Tibial nerve (tissue), 4 donors: ENCODE data around the gene SMIM22. TPM values are rescaled to one million over a fixed set of nuclear protein-coding genes. Genes with fewer than 3 reads are reported as not detected.

ENCODE experiments used
- DNase-seq, 2 donors: peaks; one replicate each; pipeline ENCODE4 v3.0.0-alpha.2; 2019; ENCODE audit warnings: low spot score in 2 of 2
- H3K27ac ChIP-seq, 4 donors: fragments of 200-600 bp; sonication (generic) in 3 of 4; one replicate each; pipeline ENCODE4 v1.5.1; 2017 to 2019; ENCODE audit warnings: mild to moderate bottlenecking in 1 of 4
- H3K27me3 ChIP-seq, 2 donors: fragments of 200-600 bp; sonication (generic) in 1 of 2; one replicate each; pipeline versions ENCODE4 v1.5.1 to v1.6.0; 2017 to 2019
- H3K36me3 ChIP-seq, 3 donors: fragments of 200-600 bp; sonication (generic); one replicate each; pipeline ENCODE4 v1.5.1; 2018 to 2019
- H3K4me1 ChIP-seq, 4 donors: fragments of 200-600 bp; sonication (generic) in 3 of 4; one replicate each; pipeline ENCODE4 v1.5.1; 2017 to 2019
- H3K4me3 ChIP-seq, 4 donors: fragments of 200-600 bp; sonication (generic) in 3 of 4; one replicate each; pipeline ENCODE4 v1.5.1; 2017 to 2019; ENCODE audit warnings: mild to moderate bottlenecking in 1 of 4, moderate library complexity in 1 of 4
- H3K9me3 ChIP-seq, 4 donors: fragments of 200-600 bp; sonication (generic) in 3 of 4; one replicate each; pipeline ENCODE4 v1.5.1; 2017 to 2019
- CTCF ChIP-seq, 5 experiments: fragments of 200-600 bp in 3 of 5; fragments of 450-650 bp in 2 of 5; sonication (generic) in 3 of 5; IDR thresholded peaks; one replicate each; pipeline ENCODE4 v1.5.1; 2016 to 2019; ENCODE audit warnings: antibody characterized with exemption in 5 of 5, mild to moderate bottlenecking in 3 of 5, moderate library complexity in 2 of 5
- EP300 ChIP-seq, 2 donors: sonication (generic); formaldehyde crosslinking; IDR thresholded peaks; one replicate each; pipeline ENCODE4 v1.6.1; 2017; ENCODE audit warnings: antibody characterized with exemption in 2 of 2, mild to moderate bottlenecking in 1 of 2
- POLR2A ChIP-seq, 2 donors: fragments of 450-650 bp; IDR thresholded peaks; one replicate each; pipeline ENCODE4 v1.6.1; 2017; ENCODE audit warnings: antibody characterized with exemption in 2 of 2, mild to moderate bottlenecking in 2 of 2, moderate library complexity in 2 of 2
- WGBS, 2 donors: methylation state at CpG; one replicate each; pipeline ENCODE4 v1.1.5; 2018; 5-methylcytosine and 5-hydroxymethylcytosine counted together
- total RNA-seq, 4 donors: library from RNA; depleted of rRNA; stranded (reverse); fragments of >200 nt; gene quantifications; one replicate each; pipeline ENCODE4 v1.1.0, GENCODE V29; 2016

Gene SMIM22
- total RNA-seq, 4 donors from 2014 or later = not detected

- Histone ChIP-seq H3K27me3 (no peaks in the 10 kb centered on the region), H3K27ac (no peak overlapping the region), H3K9me3 (no peaks in the 10 kb centered on the region), H3K4me3 (no peak overlapping the region), H3K36me3 (peaks cover 0 to 97% (median 37%) of the 10 kb centered on the region in 3 donors), H3K4me1 (no peaks in the 10 kb centered on the region)
- no peak for TF ChIP-seq POLR2A (IDR thresholded peaks at IDR 0.05)
- no peak for TF ChIP-seq EP300 (IDR thresholded peaks at IDR 0.05)
- no peak for TF ChIP-seq CTCF (IDR thresholded peaks at IDR 0.05)
- 90% methylated on average over 6 of the region's 6 CpGs for WGBS, 2 donors
- DNase-seq = no peak
Observed at GRCh38 chr16:4832698-4833343, 37.7 kb downstream of the SMIM22 start.

GRCh38 chr16:4833584-4833983, 38.4 kb downstream of the SMIM22 start:
- DNase-seq = no peak
- 89 to 97% methylated on average over 1 of the region's 1 CpG for WGBS, 2 donors
- no peaks in the 10 kb centered on the region for H3K9me3 ChIP-seq
- H3K36me3 ChIP-seq = peaks cover 0 to 97% (median 37%) of the 10 kb centered on the region in 3 donors
- no peaks in the 10 kb centered on the region for H3K27me3 ChIP-seq
- no peak overlapping the region for H3K4me3 ChIP-seq
- H3K4me1 ChIP-seq = no peaks in the 10 kb centered on the region
- no peak overlapping the region for H3K27ac ChIP-seq
- TF ChIP-seq POLR2A (IDR thresholded peaks at IDR 0.05) (no peak), CTCF (IDR thresholded peaks at IDR 0.05) (no peak), EP300 (IDR thresholded peaks at IDR 0.05) (no peak)

GRCh38 chr16:4836727-4837126, 41.6 kb downstream of the SMIM22 start:
- no peak overlapping the region for H3K4me3 ChIP-seq
- 88 to 93% methylated on average over 2 of the region's 2 CpGs for WGBS, 2 donors
- H3K27me3 ChIP-seq = no peaks in the 10 kb centered on the region
- no peaks in the 10 kb centered on the region for H3K9me3 ChIP-seq
- TF ChIP-seq POLR2A (IDR thresholded peaks at IDR 0.05) (no peak), CTCF (IDR thresholded peaks at IDR 0.05) (no peak), EP300 (IDR thresholded peaks at IDR 0.05) (no peak)
- H3K36me3 ChIP-seq = peaks cover 2 to 96% (median 24%) of the 10 kb centered on the region in 3 donors
- H3K27ac ChIP-seq = no peak overlapping the region
- no peak for DNase-seq
- H3K4me1 ChIP-seq = no peaks in the 10 kb centered on the region

- Histone ChIP-seq H3K4me1 (no peaks in the 10 kb centered on the region), H3K27ac (no peak overlapping the region), H3K27me3 (no peaks in the 10 kb centered on the region), H3K9me3 (no peaks in the 10 kb centered on the region), H3K4me3 (no peak overlapping the region), H3K36me3 (peaks cover 2 to 96% (median 19%) of the 10 kb centered on the region in 3 donors)
- WGBS, 2 donors = 87 to 92% methylated on average over 13 of the region's 13 CpGs
- TF ChIP-seq EP300 (IDR thresholded peaks at IDR 0.05) (no peak), POLR2A (IDR thresholded peaks at IDR 0.05) (no peak), CTCF (IDR thresholded peaks at IDR 0.05) (no peak)
- DNase-seq = no peak
Observed at GRCh38 chr16:4837733-4838501, 42.7 kb downstream of the SMIM22 start.

GRCh38 chr16:4839942-4840341, 44.8 kb downstream of the SMIM22 start:
- H3K4me1 ChIP-seq = peaks cover 0 to 3% (median under 1%) of the 10 kb centered on the region in 4 donors
- H3K27me3 ChIP-seq = no peaks in the 10 kb centered on the region
- no peaks in the 10 kb centered on the region for H3K9me3 ChIP-seq
- TF ChIP-seq EP300 (IDR thresholded peaks at IDR 0.05) (no peak), POLR2A (IDR thresholded peaks at IDR 0.05) (no peak), CTCF (IDR thresholded peaks at IDR 0.05) (no peak)
- 85 to 88% methylated on average over 5 of the region's 5 CpGs for WGBS, 2 donors
- H3K4me3 ChIP-seq = no peak overlapping the region
- H3K27ac ChIP-seq = no peak overlapping the region
- DNase-seq = no peak
- H3K36me3 ChIP-seq = peaks cover 2 to 97% (median 23%) of the 10 kb centered on the region in 3 donors
